Coronary artery (tissue), 2 donors: Measurements from ENCODE around the gene LIMS1.

ENCODE experiments used
- DNase-seq: peaks from one replicate; pipeline ENCODE4 v3.0.0-alpha.2; 2017; ENCODE audit warnings: low spot score
- H3K27ac ChIP-seq, 2 donors: fragments of 200-600 bp; sonication (generic); one replicate each; pipeline ENCODE4 v1.5.1; 2016 to 2019
- H3K4me3 ChIP-seq: fragments of 200-600 bp; sonication (generic); 2 replicates; pipeline ENCODE4 v1.5.1; 2016; ENCODE audit warnings: mild to moderate bottlenecking, moderate library complexity
- TF ChIP-seq, protein P1 (sequence below): fragments of 200-600 bp; sonication (generic); IDR thresholded peaks from one replicate; pipeline ENCODE4 v1.5.1; 2019; ENCODE audit warnings: antibody characterized with exemption

Gene LIMS1

DNA sequence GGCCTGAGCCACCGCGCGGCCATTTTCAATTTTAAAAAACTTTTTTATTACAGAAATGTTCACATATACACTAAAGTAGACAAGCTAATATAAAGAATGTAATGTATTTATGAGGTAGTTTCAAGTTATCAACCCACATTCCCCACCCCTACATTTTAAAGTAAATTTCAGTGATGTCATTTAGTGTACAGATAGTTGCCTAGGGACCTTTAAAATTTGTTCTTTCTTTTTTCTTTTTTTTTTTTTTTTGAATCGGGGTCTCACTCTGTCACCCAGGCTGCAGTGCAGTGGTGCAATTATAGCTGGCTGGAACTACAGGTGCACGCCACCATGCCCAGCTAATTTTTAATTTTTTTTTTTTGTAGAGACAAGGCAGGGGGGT is 2.6 kb upstream of the LIMS1 start:
- TF ChIP-seq, protein P1, sequence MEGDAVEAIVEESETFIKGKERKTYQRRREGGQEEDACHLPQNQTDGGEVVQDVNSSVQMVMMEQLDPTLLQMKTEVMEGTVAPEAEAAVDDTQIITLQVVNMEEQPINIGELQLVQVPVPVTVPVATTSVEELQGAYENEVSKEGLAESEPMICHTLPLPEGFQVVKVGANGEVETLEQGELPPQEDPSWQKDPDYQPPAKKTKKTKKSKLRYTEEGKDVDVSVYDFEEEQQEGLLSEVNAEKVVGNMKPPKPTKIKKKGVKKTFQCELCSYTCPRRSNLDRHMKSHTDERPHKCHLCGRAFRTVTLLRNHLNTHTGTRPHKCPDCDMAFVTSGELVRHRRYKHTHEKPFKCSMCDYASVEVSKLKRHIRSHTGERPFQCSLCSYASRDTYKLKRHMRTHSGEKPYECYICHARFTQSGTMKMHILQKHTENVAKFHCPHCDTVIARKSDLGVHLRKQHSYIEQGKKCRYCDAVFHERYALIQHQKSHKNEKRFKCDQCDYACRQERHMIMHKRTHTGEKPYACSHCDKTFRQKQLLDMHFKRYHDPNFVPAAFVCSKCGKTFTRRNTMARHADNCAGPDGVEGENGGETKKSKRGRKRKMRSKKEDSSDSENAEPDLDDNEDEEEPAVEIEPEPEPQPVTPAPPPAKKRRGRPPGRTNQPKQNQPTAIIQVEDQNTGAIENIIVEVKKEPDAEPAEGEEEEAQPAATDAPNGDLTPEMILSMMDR: no peak
- no peak overlapping the region for H3K27ac ChIP-seq
- H3K4me3 ChIP-seq: no peak overlapping the region
- no peak for DNase-seq

DNA sequence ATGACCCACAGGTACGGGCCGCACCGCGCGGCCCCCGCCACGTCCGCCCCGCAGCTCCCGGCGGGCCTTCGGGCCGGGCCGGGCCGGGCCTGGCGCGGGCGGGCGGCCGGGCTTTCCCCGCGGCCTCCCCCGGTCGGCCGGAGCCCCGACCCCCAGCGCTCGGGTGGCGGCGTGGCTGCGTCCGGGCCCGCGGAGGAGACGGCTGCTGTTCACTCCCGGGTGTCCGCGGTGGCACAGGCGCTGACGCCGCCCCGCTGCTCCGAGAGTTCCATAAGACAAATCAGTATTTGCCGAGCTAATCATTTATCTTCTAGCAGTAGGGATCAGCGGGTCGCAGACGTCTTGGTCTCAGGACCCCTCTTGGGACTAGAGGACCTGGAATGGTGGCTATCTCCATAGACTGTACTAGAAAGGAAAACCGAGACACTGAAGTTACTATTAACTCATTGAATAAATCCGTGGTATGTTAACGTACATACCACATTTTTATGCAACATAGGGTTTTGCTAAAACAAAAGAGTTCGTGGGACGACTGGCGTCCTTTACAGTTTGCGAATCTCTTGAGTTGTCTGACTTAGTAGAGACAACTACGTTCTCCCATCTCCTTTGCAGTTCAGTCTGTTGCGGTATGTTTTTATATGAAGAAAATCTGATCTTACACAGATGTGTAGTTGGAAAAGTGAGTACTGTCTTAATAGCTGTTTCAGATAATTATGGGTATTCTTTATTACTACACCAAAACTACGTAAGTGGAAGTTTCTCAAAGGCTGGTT is 500 bp downstream of the LIMS1 start:
- TF ChIP-seq, protein P1: no peak
- peak overlapping the region; percentile 91 for H3K4me3 ChIP-seq
- peak overlapping the region; percentile 88 to 97 for H3K27ac ChIP-seq
- peak; percentile 79 for DNase-seq

DNA sequence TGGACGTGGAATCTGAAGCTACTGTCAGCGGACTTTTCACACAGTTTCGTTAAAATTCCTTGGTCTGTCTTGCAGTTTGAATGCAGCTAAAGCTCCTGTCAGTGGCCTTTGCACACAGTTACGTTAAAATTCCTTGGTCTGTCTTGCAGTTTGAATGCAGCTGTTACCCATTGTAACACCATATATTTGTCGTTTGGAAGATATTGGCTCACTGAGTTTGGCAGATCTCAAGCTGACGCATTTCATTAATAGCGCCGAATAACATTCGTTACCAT is 1.0 kb downstream of the LIMS1 start:
- Histone ChIP-seq H3K27ac (peak overlapping the region; percentile 88 to 97), H3K4me3 (peak overlapping the region; percentile 91)
- TF ChIP-seq, protein P1: no peak
- no peak for DNase-seq

DNA sequence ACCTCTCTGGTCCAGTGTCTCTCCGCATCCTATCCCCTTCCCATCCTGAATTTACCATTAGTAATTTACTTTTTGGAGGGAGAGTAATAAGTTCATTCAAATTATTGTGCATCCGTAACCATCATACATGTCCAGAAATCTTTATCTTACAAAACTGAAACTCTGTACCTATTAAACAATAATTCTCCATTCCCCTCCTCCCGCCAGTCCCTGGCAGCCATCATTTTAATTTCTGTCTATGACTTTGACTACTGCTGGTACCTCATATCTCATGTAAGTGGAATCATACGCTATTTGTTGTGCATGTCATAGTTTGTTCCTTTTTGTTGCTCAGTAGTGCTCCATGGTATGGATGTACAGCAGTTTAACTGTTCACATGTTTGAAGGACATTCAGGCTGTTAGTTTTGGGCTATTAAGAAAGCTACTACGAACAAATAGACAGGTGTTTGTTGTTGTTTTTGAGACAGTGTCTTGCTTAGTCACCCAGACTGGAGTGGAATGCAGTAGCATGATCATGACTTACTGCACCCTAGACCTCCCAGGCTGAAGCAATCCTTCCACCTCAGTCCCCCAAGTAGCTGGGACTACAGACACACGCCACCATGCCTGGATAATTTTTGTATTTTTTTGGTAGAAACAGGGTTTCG is 2.0 kb downstream of the LIMS1 start:
- TF ChIP-seq, protein P1: no peak
- no peak overlapping the region for H3K27ac ChIP-seq

DNA sequence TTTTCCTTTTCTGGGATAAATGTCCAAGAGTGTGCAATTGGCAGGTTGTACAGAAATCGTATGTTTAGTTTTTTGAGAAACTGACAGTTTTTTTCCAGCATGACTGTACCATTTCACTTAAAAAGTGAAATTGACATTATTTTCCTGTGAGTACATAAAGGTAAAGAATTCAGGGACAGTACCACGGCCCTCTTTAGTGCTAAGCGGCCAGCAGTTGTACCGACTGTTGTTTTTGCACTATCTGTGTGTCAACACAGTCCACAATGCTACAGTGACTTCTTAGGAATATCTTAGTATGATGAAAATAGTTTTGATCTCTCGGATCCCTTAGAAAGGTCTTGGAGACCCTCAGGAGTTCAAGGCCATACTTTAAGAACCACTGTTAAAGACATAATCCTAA is 2.6 kb downstream of the LIMS1 start:
- Histone ChIP-seq H3K27ac (no peak overlapping the region), H3K4me3 (no peak overlapping the region)
- no peak for DNase-seq
- TF ChIP-seq, protein P1: no peak

More for the DNA sequence above, 2.0 kb downstream of the LIMS1 start:
- peak overlapping the region; percentile 91 for H3K4me3 ChIP-seq
- no peak for DNase-seq

DNA sequence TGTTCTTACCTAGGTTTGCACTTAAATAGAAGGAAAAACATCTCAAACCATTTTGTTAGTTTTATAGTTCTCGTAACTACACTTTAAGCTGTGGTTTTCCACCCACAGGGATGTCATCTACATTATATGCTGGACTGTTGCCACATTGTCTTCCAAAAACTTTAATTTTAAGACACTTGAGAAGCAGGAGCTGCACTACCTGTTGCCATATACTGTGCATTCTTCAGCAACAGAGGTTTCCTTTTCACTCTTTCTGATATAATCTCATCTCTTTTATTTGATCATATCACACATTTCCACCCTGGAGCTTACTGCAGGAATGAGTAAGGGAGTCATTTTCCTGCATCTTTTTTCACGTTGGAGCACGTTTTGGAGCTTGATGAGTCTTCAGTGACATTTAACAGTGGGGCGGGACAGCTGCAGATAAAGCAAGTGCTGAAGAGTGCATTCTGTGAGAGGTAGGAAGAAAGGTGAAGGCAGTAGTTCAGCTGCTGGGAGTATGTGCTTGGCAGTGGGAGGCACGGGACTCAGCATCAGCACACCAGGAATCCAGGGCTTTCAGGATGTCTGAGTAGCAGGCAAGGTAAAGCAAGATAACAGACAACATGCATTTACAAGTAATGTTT is 3.8 kb downstream of the LIMS1 start:
- TF ChIP-seq, protein P1: no peak
- H3K4me3 ChIP-seq: no peak overlapping the region
- no peak overlapping the region for H3K27ac ChIP-seq
- DNase-seq: no peak
